Karpas-422 (cell line): Measurements from ENCODE around the gene NAMPT. TPM values are rescaled to one million over a fixed set of nuclear protein-coding genes. Genes with fewer than 3 reads are reported as not detected.

Experiments
- DNase-seq: peaks from one replicate; pipeline ENCODE4 v3.0.0-alpha.2; 2015
- H2AFZ ChIP-seq: fragments of 200-600 bp; sonication (generic); 2 replicates; pipeline ENCODE4 v1.6.1; 2014; ENCODE audit warnings: antibody characterized with exemption, low read length, mixed read lengths
- H3K27ac ChIP-seq: fragments of 200-600 bp; sonication (generic); 2 replicates; pipeline ENCODE4 v1.5.1; 2014; ENCODE audit warnings: mild to moderate bottlenecking, low read length, moderate library complexity
- H3K27me3 ChIP-seq: fragments of 200-600 bp; sonication (generic); 2 replicates; pipeline ENCODE4 v1.6.1; 2014; ENCODE audit warnings: low read length, mixed read lengths
- H3K36me3 ChIP-seq: fragments of 200-600 bp; sonication (generic); 2 replicates; pipeline ENCODE4 v1.6.1; 2014; ENCODE audit warnings: low read length, mixed read lengths; ENCODE audit not compliant: insufficient read depth
- H3K4me1 ChIP-seq: fragments of 200-600 bp; sonication (generic); 2 replicates; pipeline ENCODE4 v1.6.1; 2014; ENCODE audit warnings: mild to moderate bottlenecking, low read length, mixed read lengths
- H3K4me2 ChIP-seq: fragments of 200-600 bp; sonication (generic); 2 replicates; pipeline ENCODE4 v1.6.1; 2014; ENCODE audit warnings: low read length, low read depth, mild to moderate bottlenecking; ENCODE audit not compliant: poor library complexity, severe bottlenecking
- H3K4me3 ChIP-seq: fragments of 200-600 bp; sonication (generic); 2 replicates; pipeline ENCODE4 v1.5.1; 2014; ENCODE audit warnings: mild to moderate bottlenecking, antibody characterized with exemption, low read length, mixed read lengths
- H3K79me2 ChIP-seq: fragments of 200-600 bp; sonication (generic); 2 replicates; pipeline ENCODE4 v1.6.1; 2014; ENCODE audit warnings: mild to moderate bottlenecking, low read length, mixed read lengths
- H3K9ac ChIP-seq: fragments of 200-600 bp; sonication (generic); 2 replicates; pipeline ENCODE4 v1.6.0; 2014; ENCODE audit warnings: low read length
- H3K9me2 ChIP-seq: fragments of 200-600 bp; sonication (generic), shearing (Covaris generic); replicated peaks from 2 replicates; pipeline ENCODE4 v1.6.0; 2014; ENCODE audit warnings: mild to moderate bottlenecking, low read length, moderate library complexity; ENCODE audit not compliant: insufficient read depth
- H3K9me3 ChIP-seq: fragments of 300-700, 200-600 bp; sonication (generic); 2 replicates; pipeline ENCODE4 v1.6.1; 2014; ENCODE audit warnings: low read length, mixed read lengths
- H4K20me1 ChIP-seq: fragments of 200-600 bp; sonication (generic); 2 replicates; pipeline ENCODE4 v1.6.1; 2014; ENCODE audit warnings: mild to moderate bottlenecking, antibody characterized with exemption, low read length, low read depth; ENCODE audit not compliant: insufficient read depth
- small RNA-seq: library from RNA; depleted of rRNA; stranded (forward); fragments of <200 nt; gene quantifications from one replicate; pipeline ENCODE3, GENCODE V24; 2014
- total RNA-seq: library from RNA; depleted of rRNA; stranded (reverse); fragments of >200 nt; shearing (Covaris generic); gene quantifications from 2 replicates; pipeline ENCODE4 v1.2.3, GENCODE V29; 2014; ENCODE audit warnings: low replicate concordance; rRNA removed

Gene NAMPT
- total RNA-seq, 1 experiment from 2014 or later: 87.4 TPM

DNA sequence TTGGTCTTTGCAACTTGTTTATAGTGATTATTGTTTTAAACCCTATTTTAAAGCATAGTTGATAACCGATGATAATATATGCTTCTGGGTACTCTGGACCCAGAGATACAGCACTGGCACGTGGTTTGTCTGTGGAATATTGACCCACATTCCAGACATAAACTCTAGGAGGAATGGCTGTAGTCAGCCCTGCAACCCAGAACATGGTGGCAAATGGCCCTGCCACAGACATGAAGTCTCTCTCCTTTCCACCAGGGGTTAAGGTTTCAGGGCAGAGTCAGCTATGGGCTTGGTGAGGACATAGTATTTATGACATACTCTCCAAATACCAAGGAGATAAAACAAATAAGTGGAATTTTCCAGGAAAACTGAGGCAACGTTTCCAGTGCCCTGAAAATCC is 83.6 kb downstream of the NAMPT start:
- Histone ChIP-seq H3K9me2 (no peaks in the 10 kb centered on the region), H3K4me2 (no peak overlapping the region), H3K9me3 (no peaks in the 10 kb centered on the region), H3K9ac (no peak overlapping the region), H3K79me2 (no peaks in the 10 kb centered on the region), H3K4me3 (no peak overlapping the region), H2AFZ (no peak overlapping the region), H3K27ac (no peak overlapping the region), H3K4me1 (peaks cover 7% of the 10 kb centered on the region), H3K27me3 (no peaks in the 10 kb centered on the region), H4K20me1 (no peaks in the 10 kb centered on the region), H3K36me3 (no peaks in the 10 kb centered on the region)
- no peak for DNase-seq

DNA sequence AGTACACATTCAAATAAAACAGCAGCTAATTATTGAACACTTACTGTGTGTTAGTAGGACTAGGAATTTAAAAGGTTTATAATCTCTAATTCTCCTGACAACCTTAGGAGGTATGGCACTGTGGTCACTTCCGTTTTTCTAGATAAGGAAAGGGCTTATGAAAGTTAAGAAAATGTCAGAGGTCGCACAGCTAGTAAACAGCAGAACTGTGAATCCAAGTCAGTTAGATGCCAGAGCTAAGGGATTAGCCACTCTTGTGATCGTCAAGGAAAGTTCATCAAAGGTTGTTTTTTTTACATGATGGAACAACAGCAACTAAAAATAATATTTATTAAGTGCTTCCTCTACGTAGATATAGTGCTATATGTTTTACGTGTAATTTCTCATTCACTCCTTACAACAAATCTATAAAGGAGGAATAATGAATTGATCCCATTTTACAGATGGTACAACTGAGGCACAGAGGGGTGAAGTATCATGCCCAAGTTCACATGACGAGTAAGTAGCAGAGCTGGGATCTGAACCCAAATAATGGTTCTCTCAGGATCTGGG is 84.9 kb downstream of the NAMPT start:
- Histone ChIP-seq H3K27me3 (no peaks in the 10 kb centered on the region), H3K9ac (no peak overlapping the region), H3K79me2 (no peaks in the 10 kb centered on the region), H3K4me2 (no peak overlapping the region), H2AFZ (no peak overlapping the region), H3K36me3 (no peaks in the 10 kb centered on the region), H3K9me2 (no peaks in the 10 kb centered on the region), H3K4me3 (no peak overlapping the region), H3K9me3 (no peaks in the 10 kb centered on the region), H3K27ac (no peak overlapping the region), H3K4me1 (peaks cover 7% of the 10 kb centered on the region), H4K20me1 (no peaks in the 10 kb centered on the region)
- DNase-seq: no peak

DNA sequence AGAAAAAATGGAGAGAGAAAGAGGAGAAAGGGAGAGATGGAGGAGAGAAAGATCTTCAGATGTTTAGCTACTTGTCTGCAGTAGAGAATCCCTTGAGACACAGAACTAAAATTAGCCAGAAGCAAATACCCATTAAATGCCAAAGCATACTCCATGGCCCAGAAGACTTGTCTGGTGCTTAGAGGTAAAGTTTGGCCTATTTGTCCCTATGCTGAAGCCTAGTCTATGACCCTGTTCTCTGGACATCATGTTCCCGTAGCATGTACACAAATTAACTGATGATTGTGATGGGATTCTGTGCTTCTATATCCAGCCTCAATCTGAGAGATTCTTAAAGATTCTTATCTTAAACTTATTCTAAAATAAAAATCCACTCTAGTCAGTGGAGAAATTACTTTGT is 85.8 kb downstream of the NAMPT start:
- DNase-seq: no peak
- no peaks in the 10 kb centered on the region for H3K9me3 ChIP-seq
- no peak overlapping the region for H3K27ac ChIP-seq
- no peaks in the 10 kb centered on the region for H3K9me2 ChIP-seq
- no peaks in the 10 kb centered on the region for H3K79me2 ChIP-seq
- peaks cover 7% of the 10 kb centered on the region for H3K4me1 ChIP-seq
- H3K4me3 ChIP-seq: no peak overlapping the region
- no peak overlapping the region for H3K9ac ChIP-seq
- no peaks in the 10 kb centered on the region; the same call in 1 of the 2 replicates for H3K27me3 ChIP-seq
- H4K20me1 ChIP-seq: no peaks in the 10 kb centered on the region
- H2AFZ ChIP-seq: no peak overlapping the region
- H3K36me3 ChIP-seq: no peaks in the 10 kb centered on the region
- no peak overlapping the region for H3K4me2 ChIP-seq

Small RNAs within 50 kb of the gene (small RNA-seq; reads per million reads assigned to genes)
- gene RNU6-392P: not detected

Other genes starting within 250 kb of the NAMPT start
- 88.9 and 251 TPM in 2 replicates for gene SYPL1, start 172.7 kb downstream of the NAMPT start, total RNA-seq